GM13977 (cell line): ENCODE data around the gene LRP5.

ENCODE experiments used
- DNase-seq: peaks from one replicate; pipeline ENCODE4 v3.0.0; 2012; ENCODE audit warnings: low spot score
- in situ Hi-C: fragments of 300-500 bp; cut with MboI; formaldehyde crosslinking; loops from one replicate; pipeline ENCODE4 v1.12.0; 2022; ENCODE audit warnings: low sequenced_read_pairs, low pct_unique_long_range_greater_than_20kb, mixed read lengths, inconsistent platforms; ENCODE audit not compliant: unreplicated experiment
- TF ChIP-seq, protein P1 (sequence below): IDR thresholded peaks from 2 replicates; pipeline ENCODE4 v1.5.1; 2012; ENCODE audit warnings: mild to moderate bottlenecking, control low read depth; ENCODE audit not compliant: insufficient read depth; ENCODE audit errors: extremely low read depth, missing control alignments

LRP5 gene

GRCh38 chr11:68497761-68498160 is 185.4 kb downstream of the LRP5 start:
- no peak for DNase-seq
- TF ChIP-seq, protein P1, sequence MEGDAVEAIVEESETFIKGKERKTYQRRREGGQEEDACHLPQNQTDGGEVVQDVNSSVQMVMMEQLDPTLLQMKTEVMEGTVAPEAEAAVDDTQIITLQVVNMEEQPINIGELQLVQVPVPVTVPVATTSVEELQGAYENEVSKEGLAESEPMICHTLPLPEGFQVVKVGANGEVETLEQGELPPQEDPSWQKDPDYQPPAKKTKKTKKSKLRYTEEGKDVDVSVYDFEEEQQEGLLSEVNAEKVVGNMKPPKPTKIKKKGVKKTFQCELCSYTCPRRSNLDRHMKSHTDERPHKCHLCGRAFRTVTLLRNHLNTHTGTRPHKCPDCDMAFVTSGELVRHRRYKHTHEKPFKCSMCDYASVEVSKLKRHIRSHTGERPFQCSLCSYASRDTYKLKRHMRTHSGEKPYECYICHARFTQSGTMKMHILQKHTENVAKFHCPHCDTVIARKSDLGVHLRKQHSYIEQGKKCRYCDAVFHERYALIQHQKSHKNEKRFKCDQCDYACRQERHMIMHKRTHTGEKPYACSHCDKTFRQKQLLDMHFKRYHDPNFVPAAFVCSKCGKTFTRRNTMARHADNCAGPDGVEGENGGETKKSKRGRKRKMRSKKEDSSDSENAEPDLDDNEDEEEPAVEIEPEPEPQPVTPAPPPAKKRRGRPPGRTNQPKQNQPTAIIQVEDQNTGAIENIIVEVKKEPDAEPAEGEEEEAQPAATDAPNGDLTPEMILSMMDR: no peak
- in situ Hi-C loops: no loop called here

DNA sequence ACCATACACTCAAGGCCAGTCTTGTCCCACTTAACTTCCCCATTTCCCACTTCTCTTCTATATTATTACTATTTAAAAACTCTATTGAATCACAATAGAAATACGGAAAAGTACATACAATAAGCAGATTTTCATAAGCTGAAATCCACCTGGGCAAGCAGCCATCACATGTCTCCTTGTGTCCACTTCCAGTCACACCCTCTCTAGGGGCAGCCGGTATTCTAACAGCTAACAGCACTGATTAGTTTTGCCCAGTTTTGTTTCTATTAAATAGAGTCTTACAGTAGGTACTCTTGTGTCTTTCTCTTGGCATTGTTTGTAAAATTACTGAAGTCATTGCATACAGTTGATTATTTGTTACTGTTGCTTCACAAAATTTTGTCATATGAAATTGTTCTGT is 185.9 kb downstream of the LRP5 start:
- no peak for DNase-seq
- TF ChIP-seq, protein P1: no peak
- in situ Hi-C loops: no loop called here
